Gastroesophageal sphincter (tissue), 4 donors: ENCODE measurements around the gene KCTD3. TPM values are rescaled to one million over a fixed set of nuclear protein-coding genes. Genes with fewer than 3 reads are reported as not detected.

Experiments
- ATAC-seq: fragments of 150-250 bp; one replicate; pipeline ENCODE4 v1.9.1; 2016; ENCODE audit warnings: mild to moderate bottlenecking, moderate library complexity
- H3K27ac ChIP-seq, 4 donors: fragments of 200-600 bp; sonication (generic) in 3 of 4; 1 replicate in 3 of 4; 2 replicates in 1 of 4; pipeline ENCODE4 v1.5.1; 2016 to 2019
- H3K27me3 ChIP-seq: fragments of 200-600 bp; sonication (generic); one replicate; pipeline ENCODE4 v1.5.1; 2019
- H3K36me3 ChIP-seq, 2 donors: fragments of 200-600 bp; sonication (generic); one replicate each; pipeline ENCODE4 v1.5.1; 2019; ENCODE audit warnings: control low read depth in 1 of 2
- H3K4me1 ChIP-seq, 3 donors: fragments of 200-600 bp; sonication (generic); 1 replicate in 2 of 3; 2 replicates in 1 of 3; pipeline ENCODE4 v1.5.1; 2016 to 2019; ENCODE audit warnings: control low read depth in 2 of 3
- H3K4me3 ChIP-seq, 2 donors: fragments of 200-600 bp; sonication (generic); one replicate each; pipeline ENCODE4 v1.5.1; 2019; ENCODE audit warnings: mild to moderate bottlenecking in 1 of 2, moderate library complexity in 1 of 2
- H3K9me3 ChIP-seq, 3 donors: fragments of 200-600 bp; sonication (generic); one replicate each; pipeline ENCODE4 v1.5.1; 2017 to 2019; ENCODE audit warnings: control low read depth in 2 of 3
- EP300 ChIP-seq: sonication (generic); formaldehyde crosslinking; IDR thresholded peaks from one replicate; pipeline ENCODE4 v1.6.1; 2017; ENCODE audit warnings: antibody characterized with exemption, mild to moderate bottlenecking
- POLR2A ChIP-seq, 2 donors: fragments of 450-650 bp; IDR thresholded peaks; one replicate each; pipeline ENCODE4 v1.6.1; 2017; ENCODE audit warnings: antibody characterized with exemption in 2 of 2, mild to moderate bottlenecking in 2 of 2, moderate library complexity in 1 of 2
- POLR2AphosphoS5 ChIP-seq: sonication (generic); formaldehyde crosslinking; IDR thresholded peaks from one replicate; pipeline ENCODE4 v1.6.1; 2017; ENCODE audit warnings: antibody characterized with exemption
- WGBS, 2 donors: methylation state at CpG; one replicate each; pipeline ENCODE4 v1.1.5; 2018; ENCODE audit warnings: low coverage in 1 of 2; 5-methylcytosine and 5-hydroxymethylcytosine counted together
- total RNA-seq, 4 donors: library from RNA; depleted of rRNA; stranded (reverse); fragments of >200 nt; gene quantifications; one replicate each; pipeline ENCODE4 v1.1.0, GENCODE V29; 2016
- TF ChIP-seq, protein P1 (sequence below), 4 experiments: fragments of 200-600 bp in 2 of 4; fragments of 450-650 bp in 2 of 4; sonication (generic) in 1 of 4; IDR thresholded peaks; one replicate each; pipeline ENCODE4 v1.5.1; 2017 to 2019; ENCODE audit warnings: antibody characterized with exemption in 4 of 4, mild to moderate bottlenecking in 2 of 4, moderate library complexity in 2 of 4

The KCTD3 gene
- total RNA-seq, 4 donors from 2014 or later: 67.9 to 77.3 (median 73.9) TPM

DNA sequence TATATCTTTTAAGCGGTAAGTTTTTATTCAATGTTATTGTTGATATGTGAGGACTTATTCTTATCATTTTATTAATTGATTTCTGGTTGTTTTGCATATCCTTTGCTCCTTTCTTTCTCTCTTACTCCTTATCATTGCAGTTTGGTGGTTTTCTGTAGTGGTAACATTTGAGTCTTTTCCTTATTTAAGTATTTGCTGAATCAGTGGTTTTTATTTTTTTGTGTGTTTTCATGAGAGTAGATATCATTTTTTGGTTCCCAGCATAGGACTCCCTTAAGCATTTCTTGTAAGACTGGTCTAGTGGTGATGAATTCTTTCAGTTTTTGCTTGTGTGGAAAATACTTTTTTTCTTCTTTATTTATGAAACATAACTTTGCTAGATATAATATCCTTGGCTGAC is 12.2 kb upstream of the KCTD3 start:
- no peak for ATAC-seq
- Histone ChIP-seq H3K9me3 (peaks cover 0 to 21% (median 0%) of the 10 kb centered on the region in 3 donors), H3K27me3 (no peaks in the 10 kb centered on the region), H3K4me3 (no peak overlapping the region), H3K36me3 (no peaks in the 10 kb centered on the region), H3K4me1 (no peaks in the 10 kb centered on the region), H3K27ac (no peak overlapping the region)
- TF ChIP-seq, protein P1, sequence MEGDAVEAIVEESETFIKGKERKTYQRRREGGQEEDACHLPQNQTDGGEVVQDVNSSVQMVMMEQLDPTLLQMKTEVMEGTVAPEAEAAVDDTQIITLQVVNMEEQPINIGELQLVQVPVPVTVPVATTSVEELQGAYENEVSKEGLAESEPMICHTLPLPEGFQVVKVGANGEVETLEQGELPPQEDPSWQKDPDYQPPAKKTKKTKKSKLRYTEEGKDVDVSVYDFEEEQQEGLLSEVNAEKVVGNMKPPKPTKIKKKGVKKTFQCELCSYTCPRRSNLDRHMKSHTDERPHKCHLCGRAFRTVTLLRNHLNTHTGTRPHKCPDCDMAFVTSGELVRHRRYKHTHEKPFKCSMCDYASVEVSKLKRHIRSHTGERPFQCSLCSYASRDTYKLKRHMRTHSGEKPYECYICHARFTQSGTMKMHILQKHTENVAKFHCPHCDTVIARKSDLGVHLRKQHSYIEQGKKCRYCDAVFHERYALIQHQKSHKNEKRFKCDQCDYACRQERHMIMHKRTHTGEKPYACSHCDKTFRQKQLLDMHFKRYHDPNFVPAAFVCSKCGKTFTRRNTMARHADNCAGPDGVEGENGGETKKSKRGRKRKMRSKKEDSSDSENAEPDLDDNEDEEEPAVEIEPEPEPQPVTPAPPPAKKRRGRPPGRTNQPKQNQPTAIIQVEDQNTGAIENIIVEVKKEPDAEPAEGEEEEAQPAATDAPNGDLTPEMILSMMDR (IDR thresholded peaks at IDR 0.05): no peak
- no peak for TF ChIP-seq POLR2A (IDR thresholded peaks at IDR 0.05)
- no peak for TF ChIP-seq EP300
- no peak for TF ChIP-seq POLR2AphosphoS5
- WGBS, 2 donors: 94 to 100% methylated on average over 1 of the region's 1 CpG

DNA sequence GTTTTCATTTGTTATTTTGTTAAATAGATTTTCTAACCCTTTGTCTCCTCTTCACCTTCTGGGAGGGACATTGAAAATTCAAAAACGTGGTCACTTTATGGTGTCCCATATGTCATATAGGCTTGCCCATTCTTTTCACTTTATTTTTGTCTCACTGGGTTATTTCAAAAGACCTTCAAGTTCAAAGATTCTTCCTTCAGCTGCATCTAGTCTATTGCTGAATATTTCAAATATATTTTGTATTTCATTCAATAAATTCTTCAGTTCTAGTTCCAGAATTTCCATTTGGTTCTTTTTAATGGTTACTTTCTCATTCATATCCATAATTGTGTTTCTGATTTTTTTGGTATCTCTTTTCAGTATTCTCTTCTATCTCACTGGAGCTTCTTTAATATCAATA is 11.6 kb upstream of the KCTD3 start:
- Histone ChIP-seq H3K27me3 (no peaks in the 10 kb centered on the region), H3K4me3 (no peak overlapping the region), H3K4me1 (no peaks in the 10 kb centered on the region), H3K27ac (no peak overlapping the region), H3K36me3 (no peaks in the 10 kb centered on the region), H3K9me3 (peaks cover 0 to 21% (median 0%) of the 10 kb centered on the region in 3 donors)
- TF ChIP-seq POLR2AphosphoS5: no peak
- TF ChIP-seq, protein P1 (IDR thresholded peaks at IDR 0.05): no peak
- TF ChIP-seq POLR2A (IDR thresholded peaks at IDR 0.05): no peak
- TF ChIP-seq EP300: no peak
- no peak for ATAC-seq
- 83 to 100% methylated on average over 1 of the region's 1 CpG for WGBS, 2 donors

DNA sequence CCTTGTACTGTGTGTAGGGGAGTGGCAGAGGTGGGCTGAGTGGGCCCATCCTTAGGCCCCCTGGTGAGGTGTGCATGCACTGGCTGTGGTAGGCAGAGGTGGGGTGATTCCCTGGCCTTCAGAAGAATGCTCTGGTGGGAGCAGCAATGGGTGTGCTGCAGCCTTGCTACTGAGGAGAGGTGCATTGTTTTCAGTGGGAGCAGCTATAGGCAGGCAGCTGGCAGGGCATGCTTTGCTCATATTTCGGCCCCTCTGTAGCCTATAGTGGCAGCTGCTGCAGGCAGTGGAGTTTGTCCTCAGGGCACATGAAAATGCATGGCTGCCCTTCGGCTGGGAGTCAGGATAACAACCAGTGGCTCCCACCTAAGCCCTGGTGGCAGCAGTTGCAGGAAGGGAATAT is 10.1 kb upstream of the KCTD3 start:
- no peaks in the 10 kb centered on the region for H3K4me1 ChIP-seq
- WGBS, 2 donors: no CpG with 5 or more reads among the region's 2 CpGs
- no peak overlapping the region for H3K27ac ChIP-seq
- ATAC-seq: no peak
- no peaks in the 10 kb centered on the region for H3K27me3 ChIP-seq
- TF ChIP-seq EP300 (no peak), POLR2A (IDR thresholded peaks at IDR 0.05) (no peak), POLR2AphosphoS5 (no peak)
- TF ChIP-seq, protein P1 (IDR thresholded peaks at IDR 0.05): no peak
- H3K36me3 ChIP-seq: no peaks in the 10 kb centered on the region
- H3K4me3 ChIP-seq: no peak overlapping the region
- H3K9me3 ChIP-seq: peaks cover 0 to 21% (median 0%) of the 10 kb centered on the region in 3 donors

DNA sequence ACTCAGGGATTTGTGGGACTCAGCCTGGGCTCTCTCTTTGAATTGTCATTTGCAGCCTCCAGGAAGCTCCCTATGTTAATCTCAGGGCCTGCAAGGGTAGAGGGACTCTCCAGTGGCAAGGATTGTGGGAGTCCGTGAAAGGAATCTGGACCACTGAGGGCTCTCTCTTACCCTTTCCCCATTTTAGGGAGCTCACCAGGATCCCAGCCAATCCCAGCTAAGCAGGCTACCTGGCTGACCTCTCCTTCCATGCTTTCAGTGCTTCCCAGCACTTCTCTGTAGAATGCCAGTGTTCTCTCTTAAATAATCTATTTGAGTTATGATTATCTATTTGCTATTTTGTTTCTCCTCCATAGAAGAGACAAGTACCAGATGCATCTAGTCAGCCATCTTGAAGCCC is 9.6 kb upstream of the KCTD3 start:
- no peak overlapping the region for H3K27ac ChIP-seq
- 67% methylated on average over 1 of the region's 1 CpG; no CpG with 5 or more reads in 1 of the 2 donors for WGBS, 2 donors
- ATAC-seq: no peak
- H3K4me1 ChIP-seq: no peaks in the 10 kb centered on the region
- TF ChIP-seq POLR2A (IDR thresholded peaks at IDR 0.05) (no peak), EP300 (no peak), POLR2AphosphoS5 (no peak)
- TF ChIP-seq, protein P1 (IDR thresholded peaks at IDR 0.05): no peak
- no peak overlapping the region for H3K4me3 ChIP-seq
- H3K36me3 ChIP-seq: no peaks in the 10 kb centered on the region
- no peaks in the 10 kb centered on the region for H3K27me3 ChIP-seq
- H3K9me3 ChIP-seq: peaks cover 0 to 21% (median 0%) of the 10 kb centered on the region in 3 donors

DNA sequence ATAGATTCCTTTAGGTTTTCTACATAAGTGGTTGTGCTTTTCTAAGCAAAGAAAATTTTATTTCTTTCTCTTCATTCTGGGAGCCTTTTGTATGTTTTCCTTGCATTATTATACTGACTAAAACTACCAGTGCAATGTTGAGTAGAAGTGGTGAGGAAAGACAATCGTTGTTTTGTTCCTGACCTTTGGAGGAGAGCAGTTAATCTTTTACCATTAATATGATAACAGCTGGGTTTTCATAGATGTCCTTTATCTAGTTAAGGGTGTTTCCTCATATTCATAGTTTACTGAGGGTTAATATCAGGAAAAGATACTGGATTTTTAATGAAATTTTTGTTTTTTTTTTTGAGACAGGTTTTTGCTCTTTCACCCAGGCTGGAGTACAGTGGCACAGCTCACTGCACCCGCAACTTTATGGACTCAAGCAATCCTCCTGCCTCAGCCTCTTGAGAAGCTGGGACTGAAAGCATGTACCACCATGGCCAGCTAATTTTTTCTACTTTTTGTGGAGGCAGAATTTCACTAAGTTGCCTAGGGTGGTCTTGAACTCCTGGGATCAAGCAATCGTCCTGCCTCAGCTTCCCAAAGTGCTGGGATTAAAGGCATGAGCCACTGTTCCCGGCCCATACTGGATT is 9.0 kb upstream of the KCTD3 start:
- no peak for ATAC-seq
- H3K36me3 ChIP-seq: no peaks in the 10 kb centered on the region
- TF ChIP-seq POLR2A (IDR thresholded peaks at IDR 0.05) (no peak), POLR2AphosphoS5 (no peak), EP300 (no peak)
- TF ChIP-seq, protein P1 (IDR thresholded peaks at IDR 0.05): no peak
- no peaks in the 10 kb centered on the region for H3K4me1 ChIP-seq
- WGBS, 2 donors: 76 to 85% methylated on average over 3 to 4 of the region's 4 CpGs
- no peaks in the 10 kb centered on the region for H3K27me3 ChIP-seq
- H3K9me3 ChIP-seq: peaks cover 0 to 21% (median 0%) of the 10 kb centered on the region in 3 donors
- no peak overlapping the region for H3K4me3 ChIP-seq
- no peak overlapping the region for H3K27ac ChIP-seq
